HG03175 (cell line): ENCODE measurements around the gene NTRK3.

Experiments
- ATAC-seq: cut with Tn5 transposase; IDR thresholded peaks from one replicate; pipeline ENCODE4 v1.9.1; 2021; ENCODE audit warnings: mild to moderate bottlenecking, moderate library complexity; ENCODE audit not compliant: unreplicated experiment

Gene NTRK3

DNA sequence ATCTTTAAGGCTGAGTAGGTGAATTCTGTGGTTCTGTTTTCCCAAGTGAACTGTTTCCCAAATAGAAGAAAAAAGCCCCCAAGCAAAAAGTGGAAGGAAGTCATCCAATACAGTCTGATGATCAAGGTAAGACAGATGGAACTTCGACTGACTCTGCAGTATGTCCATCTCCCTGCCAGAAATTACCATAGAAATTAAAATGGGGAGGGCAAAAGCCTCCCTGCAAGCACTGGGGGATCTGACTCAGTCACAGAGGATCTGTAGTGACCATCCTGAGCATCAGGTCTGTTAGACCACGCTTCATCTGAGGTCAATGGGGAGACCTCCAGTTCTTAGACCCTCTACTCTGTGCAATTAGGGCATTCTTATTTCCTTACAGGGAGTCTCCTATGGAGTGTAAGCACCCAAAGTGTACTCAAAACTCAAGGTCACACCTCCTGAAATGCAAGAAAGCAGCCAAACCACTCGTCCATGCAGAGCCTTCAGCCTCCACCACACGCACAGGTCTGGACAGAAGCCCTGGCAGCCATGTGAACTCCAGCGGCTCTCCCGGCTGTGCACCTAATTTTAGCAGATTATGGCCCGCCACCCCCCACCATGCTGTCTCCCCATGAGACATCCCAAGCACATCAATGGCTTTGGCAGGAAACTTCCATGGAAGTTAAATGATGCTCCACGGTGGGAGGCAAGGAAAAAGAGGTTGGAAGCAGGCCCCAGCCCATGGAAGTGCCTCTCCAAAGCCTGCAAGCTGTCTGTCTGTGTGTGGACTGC, 348.7 kb downstream of the NTRK3 start:
- no peak for ATAC-seq

DNA sequence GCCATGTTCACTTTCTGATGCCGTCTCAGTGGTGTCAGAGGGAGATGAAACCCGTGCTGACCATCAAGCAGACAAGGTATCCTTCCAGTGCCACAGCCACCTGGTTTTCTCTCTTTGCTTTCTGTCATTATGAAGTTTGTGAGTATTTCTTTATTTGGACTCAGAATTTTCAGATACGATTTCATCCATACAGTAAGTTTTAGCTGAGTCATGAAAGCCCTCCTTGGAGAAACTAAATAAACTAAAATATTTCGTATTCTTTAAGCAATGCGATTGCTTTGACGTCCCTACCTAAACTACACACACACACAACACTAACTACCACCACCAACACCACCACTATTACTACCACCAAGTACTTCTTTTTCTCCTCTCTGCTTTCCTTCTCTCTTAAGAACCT, 350.1 kb downstream of the NTRK3 start:
- ATAC-seq, result no peak

DNA sequence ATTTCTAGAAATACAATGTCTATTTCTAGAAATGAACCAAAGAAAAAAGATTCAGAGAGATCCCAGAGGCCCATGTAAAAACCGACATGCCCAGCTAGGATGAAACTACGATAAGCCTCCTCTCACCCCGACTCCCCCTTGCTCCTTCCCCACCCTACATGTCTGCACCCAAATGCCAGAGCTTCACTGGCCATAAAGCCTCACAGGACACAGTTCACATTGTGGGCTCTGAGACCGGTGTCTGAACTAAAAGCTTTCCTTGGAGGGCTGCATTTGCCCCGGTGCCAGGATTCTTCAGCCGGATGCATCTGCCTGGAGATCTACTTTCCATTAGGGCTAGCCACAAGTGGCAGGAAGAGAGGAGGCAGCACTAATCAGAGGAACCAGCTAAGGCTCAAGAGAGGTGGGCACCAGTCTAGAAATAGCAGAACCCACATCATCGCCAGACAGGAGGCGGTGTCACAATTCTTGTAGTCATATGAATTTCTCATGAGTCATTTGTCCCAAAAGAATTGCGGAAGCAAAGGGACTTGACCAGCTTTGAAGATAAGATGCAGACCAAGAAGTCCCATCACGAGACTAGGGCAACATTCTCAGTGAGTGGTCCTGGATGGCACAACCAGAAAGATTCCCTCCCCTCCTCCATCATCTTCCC, 353.6 kb downstream of the NTRK3 start:
- ATAC-seq, result no peak

DNA sequence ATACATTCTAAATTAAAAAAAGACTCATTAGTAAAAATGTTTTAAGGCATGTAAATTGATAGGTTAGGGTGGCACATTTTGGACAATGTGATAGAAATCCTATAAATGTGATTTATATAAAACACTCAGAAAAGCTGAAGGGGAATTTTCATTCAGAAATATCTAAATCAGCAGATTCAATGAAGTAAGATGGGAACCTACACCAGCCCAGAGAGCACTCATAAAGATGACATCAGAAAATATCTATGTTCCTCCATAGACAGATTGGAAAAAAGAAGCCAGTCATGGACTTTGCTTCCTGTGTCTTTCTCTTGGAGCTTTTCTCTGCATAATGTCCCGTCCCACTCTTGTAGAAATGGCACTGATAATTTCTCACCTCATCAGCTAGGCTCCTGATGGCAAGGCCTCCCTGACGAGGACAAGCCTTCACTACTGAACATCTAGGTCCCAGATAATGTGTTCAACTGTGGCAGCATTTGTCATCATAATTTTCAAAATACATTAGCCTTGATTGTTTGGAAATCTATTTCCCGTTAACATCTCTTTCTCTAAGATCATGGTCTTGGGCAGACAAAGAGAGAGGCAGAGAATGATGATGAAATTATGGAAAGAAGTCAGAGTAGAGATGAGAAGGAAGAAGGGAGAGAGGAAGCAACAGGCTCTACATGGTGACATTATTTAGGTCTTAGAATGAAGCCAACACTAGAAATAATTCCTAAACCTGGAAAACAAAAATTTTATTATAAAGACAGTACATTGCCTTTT, 354.4 kb downstream of the NTRK3 start:
- ATAC-seq, result no peak

DNA sequence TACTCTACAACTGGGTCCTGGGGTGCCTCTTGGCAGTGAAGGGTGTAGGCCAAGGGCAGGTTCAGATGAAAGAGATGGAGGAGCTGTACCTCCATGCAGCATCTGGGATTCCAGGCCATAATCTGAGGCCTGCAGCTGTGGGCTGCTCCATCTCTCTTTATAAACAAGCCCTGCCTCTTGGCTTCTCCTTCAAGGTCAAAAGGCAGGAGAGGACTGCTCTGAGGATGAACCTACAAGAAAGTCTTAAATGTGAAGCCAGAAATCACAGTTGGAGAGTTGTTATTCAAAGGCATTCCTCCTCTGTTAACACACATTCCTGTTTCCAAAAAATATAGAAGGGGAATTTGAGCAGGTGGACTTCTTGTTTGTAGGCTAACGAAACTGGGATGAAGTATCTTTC, 355.5 kb downstream of the NTRK3 start:
- no peak for ATAC-seq

DNA sequence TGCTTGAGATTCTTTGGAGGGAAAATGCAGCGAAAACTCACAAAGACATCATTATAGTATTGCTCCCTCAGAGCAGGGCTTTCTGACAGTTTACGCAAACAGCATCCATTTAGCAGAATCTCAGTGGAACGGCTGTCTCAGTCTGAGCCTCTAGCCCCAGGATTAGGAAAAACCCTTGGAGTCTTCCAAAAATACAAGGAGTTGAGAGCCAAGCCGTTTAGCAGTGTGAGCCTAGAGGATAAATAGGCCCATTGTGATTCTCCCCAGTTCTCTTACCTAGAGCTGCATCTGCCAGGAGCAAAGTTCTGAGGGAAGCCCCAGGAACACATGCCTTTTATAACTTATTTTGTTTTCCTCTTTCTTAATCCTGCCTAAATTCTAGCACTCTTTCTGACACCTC, 359.6 kb downstream of the NTRK3 start:
- ATAC-seq, result no peak

DNA sequence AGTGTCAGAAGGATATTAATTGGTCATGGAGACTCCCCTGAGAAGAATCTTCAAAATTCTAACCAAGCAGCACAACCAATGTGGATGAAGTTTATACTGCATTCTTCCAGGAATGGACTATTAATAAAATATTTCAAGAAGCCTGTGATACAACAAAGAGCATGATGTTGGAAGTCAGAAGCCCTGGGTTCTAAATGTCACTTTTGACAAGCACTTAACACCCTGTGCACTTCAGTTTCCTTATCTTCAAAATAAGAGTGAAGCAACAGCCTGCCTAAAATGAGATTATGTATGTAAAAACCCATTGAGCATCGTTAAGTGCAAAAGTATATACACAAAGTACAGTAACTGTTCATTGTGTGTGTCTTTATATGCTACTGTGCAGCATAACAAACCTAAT, 369.4 kb downstream of the NTRK3 start:
- ATAC-seq, result no peak

DNA sequence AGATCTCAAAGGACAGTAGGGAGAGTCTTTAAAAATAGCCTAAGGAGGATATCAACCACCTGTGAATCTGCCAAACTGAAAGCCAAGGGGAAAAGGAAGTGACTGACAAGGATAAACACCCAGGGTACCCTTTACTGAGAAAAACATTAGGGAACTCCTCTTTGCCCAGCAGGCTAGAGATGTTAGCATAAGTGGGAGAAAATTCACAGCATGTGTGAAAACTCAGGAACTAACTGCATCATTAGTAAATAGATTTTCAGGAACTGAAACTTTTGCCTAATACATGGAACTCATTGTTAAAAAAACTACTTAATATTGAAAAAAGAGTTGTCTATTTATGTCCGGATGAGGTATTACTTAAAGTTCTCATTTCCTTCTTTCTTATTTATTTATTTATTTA, 375.5 kb downstream of the NTRK3 start:
- ATAC-seq, result no peak

DNA sequence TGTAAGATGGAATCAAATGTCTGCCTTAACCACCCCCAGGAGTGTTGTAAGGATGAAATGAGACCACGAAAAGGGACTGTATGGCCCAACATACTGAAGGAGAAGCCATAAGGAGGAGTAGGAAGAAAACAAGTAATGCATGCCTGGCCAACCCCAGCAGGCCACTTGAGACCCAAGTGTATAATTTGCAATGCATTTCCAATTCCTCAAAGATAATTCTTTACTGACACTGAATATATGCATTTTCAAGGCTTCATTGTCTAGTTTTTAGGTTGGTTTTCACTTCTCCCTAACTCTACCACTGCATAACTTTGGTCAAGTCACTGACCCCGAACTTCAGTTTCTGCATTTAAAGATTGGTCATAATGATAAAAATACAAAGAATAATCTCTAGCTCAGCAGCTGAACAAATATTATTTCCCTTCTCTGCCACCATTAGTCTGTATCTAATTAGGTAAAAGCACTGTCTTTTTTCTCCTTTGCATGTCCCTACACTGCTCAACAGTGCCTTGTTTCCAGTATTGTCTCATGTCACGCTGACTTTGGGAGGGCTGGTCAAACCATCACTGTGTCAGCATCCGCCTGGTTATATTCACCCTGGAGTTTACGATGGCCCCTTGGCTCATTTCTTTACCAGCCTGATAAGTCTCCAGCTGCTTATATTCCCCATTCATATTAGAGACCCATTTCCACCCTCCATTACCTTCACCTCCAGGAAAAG, 378.6 kb downstream of the NTRK3 start:
- ATAC-seq, result no peak

DNA sequence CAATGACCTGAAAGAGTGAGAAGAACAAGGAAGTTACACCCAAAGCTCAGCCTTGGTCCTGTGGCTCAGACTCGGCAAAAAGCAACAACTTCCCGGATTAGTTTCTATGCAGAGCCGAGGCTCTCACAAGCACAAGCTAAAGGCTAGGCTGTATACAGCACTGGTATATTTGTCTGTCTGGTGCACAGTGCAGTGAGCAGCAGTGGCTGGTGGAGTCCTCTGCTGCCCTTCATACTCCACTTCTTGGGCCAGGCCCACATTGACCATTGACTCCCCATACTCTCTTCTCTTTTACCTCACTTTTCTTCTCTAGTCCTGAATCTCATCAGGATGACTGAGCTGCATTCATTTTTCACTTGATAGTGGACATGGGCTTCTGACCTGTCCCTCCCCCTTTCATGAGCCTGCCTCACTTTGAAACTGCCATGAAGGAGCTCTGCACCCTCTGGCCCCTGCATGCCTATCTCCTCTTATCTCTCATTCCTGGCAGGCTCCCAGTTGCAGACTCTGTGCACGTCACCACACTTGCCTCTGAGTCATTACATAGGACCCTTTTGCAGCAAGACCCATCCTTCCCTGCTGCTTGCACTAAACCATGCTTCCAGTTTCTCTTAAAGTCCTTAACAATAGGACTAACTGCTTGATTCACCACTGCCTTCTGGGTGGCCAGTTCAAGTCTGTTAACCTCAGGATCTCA, 379.3 kb downstream of the NTRK3 start:
- no peak for ATAC-seq

DNA sequence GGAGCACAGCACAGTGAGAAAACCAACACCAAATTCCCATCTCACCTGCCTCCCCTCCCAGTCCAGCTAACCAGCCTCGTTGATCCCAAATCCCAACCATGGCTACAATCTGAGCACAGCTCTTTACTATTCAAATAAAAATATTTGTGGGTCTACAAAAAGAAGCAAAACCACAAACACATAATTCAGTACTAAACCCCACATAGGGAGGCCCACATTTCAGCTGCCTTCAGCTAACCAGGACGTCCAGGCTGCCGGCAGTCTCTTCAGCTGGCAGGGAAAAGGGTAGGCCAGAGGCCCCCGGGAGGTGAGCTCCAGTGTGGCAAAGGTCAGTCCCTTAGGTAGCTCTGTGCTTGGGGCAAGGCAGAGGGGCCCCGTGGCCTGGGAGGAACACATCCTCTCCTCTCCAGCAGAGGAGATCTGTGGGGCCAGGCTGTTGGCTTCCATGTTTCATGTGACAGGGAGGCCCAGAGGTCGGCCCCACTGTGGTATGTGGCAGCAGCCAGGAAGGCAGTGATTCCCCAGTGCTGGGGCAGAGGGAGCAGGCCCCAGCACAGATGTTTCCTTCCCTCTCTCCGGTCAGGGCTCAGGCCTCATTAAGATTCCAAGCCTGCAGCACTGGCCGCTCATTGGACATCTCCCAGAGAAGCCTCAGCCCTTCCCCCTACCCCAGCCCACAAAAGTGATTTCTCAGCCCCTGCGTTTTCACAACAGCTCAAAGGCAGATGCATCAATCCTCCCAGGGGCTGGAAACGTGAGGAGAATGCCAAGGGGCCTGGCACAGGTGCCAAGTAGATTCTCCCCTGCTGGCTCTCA, 381.4 kb downstream of the NTRK3 start:
- no peak for ATAC-seq

DNA sequence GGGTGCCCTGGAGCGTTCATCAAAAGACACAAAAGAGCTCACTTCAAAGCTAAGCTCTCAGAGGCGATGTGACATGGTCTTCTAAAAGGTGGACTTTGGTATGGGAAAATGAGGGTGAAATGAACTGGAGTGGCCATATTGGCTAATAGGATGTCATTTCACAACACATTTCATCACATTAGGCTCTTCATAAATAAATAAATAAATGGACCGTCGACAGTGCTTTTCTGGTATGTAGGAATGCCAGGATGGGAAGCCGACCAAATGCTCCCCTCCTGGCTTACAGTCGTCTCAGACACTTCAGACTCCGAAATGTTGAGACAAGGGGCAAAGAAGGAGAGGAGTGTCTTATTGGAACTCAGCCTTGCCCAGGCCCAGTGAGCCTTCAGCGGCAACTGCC, 383.0 kb downstream of the NTRK3 start:
- no peak for ATAC-seq

DNA sequence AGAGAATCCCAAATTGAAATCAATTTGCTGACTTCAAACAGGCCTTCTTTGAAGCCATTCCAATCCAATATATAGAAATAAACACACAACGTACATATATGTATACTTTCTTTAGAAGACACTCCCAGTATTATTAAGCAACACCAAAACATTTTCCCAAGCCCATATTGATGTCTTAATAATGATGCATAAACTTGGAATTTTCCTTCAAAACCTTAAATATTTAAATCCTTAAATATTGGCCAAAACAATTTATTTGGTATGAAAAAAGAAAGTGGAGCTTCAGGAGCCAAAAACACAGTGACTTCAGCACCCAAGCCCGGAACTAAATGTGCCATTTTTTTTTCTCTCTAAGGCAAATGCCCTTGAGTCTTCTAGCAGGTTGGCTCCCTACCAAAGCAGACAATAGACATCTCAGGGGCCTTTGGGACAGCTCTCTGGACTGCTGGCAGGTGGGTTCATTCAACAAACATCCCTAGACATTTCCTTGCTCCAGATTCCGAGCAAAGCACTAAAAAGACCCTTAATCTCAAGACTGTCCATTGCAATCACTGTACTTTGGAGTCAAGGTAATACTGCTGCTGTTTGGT, 384.7 kb downstream of the NTRK3 start:
- ATAC-seq, result no peak

DNA sequence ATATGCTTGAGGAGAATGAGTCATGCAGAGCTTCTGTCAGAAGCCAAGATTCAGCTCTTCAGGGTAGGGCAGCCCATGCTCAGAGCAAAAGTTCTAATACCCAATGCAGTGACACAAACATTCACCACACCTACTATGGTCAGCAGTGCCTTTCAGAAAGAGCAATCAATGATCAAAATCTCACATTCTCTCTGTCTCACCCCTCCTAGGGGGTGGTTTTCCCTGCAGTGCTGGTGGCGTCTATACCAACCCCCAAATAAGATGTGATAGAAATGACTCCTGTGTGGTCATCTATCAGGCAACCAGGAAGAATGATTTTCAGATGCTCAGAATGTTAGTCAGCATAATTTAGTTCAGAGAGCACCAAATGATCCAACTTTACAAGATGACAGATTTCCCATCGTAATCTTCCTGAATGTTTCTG, 385.3 kb downstream of the NTRK3 start:
- ATAC-seq, result no peak

DNA sequence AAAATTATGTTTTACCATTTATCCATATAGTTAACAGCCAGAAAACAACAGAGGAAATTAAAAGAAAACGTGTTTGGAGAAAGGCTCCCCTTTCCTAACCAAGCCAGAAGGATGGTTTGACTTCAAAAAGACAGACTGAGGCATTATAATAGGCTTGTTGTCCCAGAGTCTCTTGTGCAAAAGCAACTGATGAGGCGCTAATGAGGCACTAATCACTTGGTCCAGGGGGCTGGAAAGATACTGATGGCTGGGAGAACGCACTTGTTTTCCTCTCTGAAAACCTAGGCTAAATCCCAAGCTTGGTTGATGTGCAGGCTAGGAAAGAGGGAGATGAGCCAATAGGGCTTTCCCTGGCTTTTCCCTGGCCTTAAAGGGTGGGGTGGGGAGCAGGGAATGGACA, 389.6 kb downstream of the NTRK3 start:
- ATAC-seq, result no peak

DNA sequence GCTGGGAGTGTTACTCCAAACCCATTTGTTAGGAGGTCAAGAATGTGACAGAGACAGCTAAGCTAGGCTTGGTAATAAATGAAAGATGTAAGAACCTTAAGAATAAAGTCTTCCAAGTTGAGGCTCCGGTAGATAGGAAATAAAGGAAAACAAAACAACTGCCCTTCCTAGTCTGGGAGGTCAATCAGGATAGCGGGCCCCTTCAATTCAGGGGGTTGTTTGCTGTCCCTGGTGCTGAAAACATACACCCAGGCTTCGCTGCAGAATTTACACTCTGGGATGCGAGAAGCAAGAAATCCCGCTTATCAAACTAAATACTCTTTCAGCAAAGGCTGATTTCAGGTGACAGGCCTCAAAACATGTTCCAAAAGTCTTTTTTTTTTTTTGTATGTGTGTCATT, 393.4 kb downstream of the NTRK3 start:
- no peak for ATAC-seq

DNA sequence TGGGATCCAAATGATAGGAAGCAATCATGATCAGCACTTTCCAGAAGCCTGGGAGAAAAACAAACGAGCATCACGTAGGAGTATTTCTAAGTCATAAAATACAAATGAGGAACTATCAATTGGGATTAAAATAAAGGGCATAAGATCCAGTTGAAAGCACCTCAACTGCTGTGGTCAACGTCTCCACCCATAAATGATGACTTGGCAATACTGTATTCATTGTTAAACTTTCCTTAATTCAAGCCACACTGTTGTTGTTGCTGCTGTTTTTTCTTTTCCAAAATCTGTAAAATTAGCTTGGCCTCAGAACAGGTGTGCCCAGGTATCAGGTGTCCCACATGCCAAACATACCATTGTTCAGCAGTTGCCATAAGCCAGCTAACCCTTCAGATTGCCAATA, 395.8 kb downstream of the NTRK3 start:
- no peak for ATAC-seq

DNA sequence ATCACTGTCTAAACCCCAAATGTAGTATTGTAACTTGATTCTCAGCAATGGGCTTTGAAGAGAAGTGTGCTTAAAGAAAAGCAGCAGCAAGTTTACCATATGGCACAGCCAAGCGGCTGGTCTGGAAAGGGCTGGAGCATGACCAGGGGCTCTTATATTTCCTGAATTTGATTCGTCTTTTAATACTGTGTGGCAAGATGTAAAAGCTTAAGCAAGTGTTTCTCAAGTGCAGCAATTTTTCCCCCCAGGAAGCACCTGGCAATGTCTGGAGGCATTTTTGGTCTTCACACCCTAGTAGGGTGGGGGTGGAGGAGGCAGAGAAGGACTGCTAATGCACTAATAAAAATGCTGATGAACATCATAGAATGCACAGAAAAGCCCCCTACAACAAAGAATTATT, 397.9 kb downstream of the NTRK3 start:
- ATAC-seq, result no peak

DNA sequence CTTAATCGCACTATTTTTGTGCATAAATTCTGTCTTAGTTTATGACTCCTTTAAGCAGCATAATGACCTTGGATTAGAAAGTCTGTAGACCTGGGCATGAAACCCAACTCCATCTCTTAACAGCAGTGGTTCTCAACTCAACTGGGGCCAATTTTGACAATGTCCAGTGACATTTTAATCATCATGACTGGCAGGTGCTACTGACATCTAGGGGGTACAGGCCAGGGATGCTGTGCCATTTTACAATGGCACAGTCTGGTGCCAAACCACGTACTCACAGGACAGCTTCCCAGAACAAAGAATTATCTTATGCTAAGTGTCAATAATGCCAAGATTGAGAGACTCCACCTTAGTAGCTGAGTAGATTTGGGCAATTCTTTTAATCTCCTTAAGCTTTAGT, 405.0 kb downstream of the NTRK3 start:
- ATAC-seq, result no peak

DNA sequence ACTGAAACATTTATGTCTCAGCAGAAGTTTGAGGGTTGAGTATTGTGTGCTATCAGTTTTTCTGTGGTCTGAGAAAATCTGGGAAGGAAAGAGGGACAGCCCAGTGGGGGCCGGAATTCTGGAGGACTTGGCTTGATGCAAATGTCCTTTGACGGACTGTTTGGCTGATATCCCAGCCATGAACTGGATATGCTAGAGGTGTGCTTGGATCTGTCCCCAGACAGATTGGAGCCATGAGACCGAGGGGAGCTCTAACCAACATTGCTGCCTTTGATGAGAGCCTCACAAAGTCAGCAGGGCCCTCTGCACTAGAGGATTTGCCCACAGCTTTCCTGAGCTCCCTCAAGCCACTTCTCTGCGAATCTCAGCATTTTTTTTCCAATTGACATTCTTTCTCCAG, 405.6 kb downstream of the NTRK3 start:
- no peak for ATAC-seq
